Measurements from ENCODE around the gene STRBP.

GRCh38 chr9:123261006-123261677, 7.2 kb downstream of the STRBP start:
- TF ChIP-seq POLR2A (IDR thresholded peaks at IDR 0.05) = no peak
- no peak for TF ChIP-seq CTCF (IDR thresholded peaks at IDR 0.05)

All from testis (tissue), 2 donors.